PC-9 (cell line): ENCODE data around the gene COMT.

Source experiments
- CTCF ChIP-seq: fragments of 200-600 bp; sonication (generic); conservative IDR thresholded peaks from 2 replicates; pipeline ENCODE4 v1.6.1; 2017; ENCODE audit warnings: mixed run types, antibody characterized with exemption, mild to moderate bottlenecking, moderate library complexity
- EZH2 ChIP-seq: fragments of 200-600 bp; sonication (generic); IDR thresholded peaks from 2 replicates; pipeline ENCODE4 v1.8.0; 2017; ENCODE audit warnings: antibody characterized with exemption, low read depth

- TF ChIP-seq CTCF = no peak
- TF ChIP-seq EZH2 = no peak
These were observed 71.3 kb downstream of the COMT start for GRCh38 chr22:20012741-20013331.
